Adrenal gland (tissue), 12 donors: ENCODE data around the gene TNS3. TPM values are rescaled to one million over a fixed set of nuclear protein-coding genes. Genes with fewer than 3 reads are reported as not detected.

Source experiments
- DNase-seq, 7 donors: peaks; one replicate each; pipeline ENCODE4 v3.0.0-alpha.2; 2019 to 2020
- H3K27ac ChIP-seq, 5 donors: fragments of 200-600 bp; sonication (generic) in 4 of 5; 1 replicate in 3 of 5; 2 replicates in 2 of 5; pipeline versions ENCODE4 v1.5.1 to v1.8.0; 2016 to 2020; ENCODE audit warnings: mild to moderate bottlenecking in 1 of 5
- H3K27me3 ChIP-seq: fragments of 200-600 bp; 2 replicates; pipeline ENCODE4 v1.8.0; 2021
- H3K36me3 ChIP-seq, 2 donors: fragments of 200-600 bp; replicated peaks in 1 of 2; 1 replicate in 1 of 2; 2 replicates in 1 of 2; pipeline versions ENCODE4 v1.5.1 to v1.8.0; 2018 to 2022
- H3K4me1 ChIP-seq, 2 donors: fragments of 200-600 bp; replicated peaks in 1 of 2; 1 replicate in 1 of 2; 2 replicates in 1 of 2; pipeline versions ENCODE4 v1.5.1 to v1.8.0; 2018 to 2021
- H3K4me3 ChIP-seq, 4 donors: fragments of 200-600 bp; sonication (generic) in 3 of 4; one replicate each; pipeline ENCODE4 v1.5.1; 2016 to 2018
- H3K9me3 ChIP-seq, 3 donors: fragments of 200-600 bp; sonication (generic) in 1 of 3; replicated peaks in 1 of 3; 1 replicate in 2 of 3; 2 replicates in 1 of 3; pipeline versions ENCODE4 v1.5.1 to v1.8.0; 2016 to 2021
- POLR2A ChIP-seq, 2 donors: fragments of 450-650 bp; IDR thresholded peaks; one replicate each; pipeline ENCODE4 v1.6.1; 2017; ENCODE audit warnings: antibody characterized with exemption in 2 of 2, mild to moderate bottlenecking in 2 of 2, moderate library complexity in 1 of 2
- WGBS, 4 donors: extraction: QIAGEN DNeasy Blood & Tissue Kit in 2 of 4; methylation state at CpG; one replicate each; pipeline versions ENCODE4 v1.1.5 to v1.1.7; 2013 to 2017; 5-methylcytosine and 5-hydroxymethylcytosine counted together
- intact Hi-C, 2 donors: fragments of 100-400 bp; cut with DNase I; formaldehyde crosslinking; loops; one replicate each; pipeline versions ENCODE4 v1.14.1 to v1.15.0; 2022 to 2023
- polyA plus RNA-seq, 3 donors: library from polyadenylated mRNA; stranded (reverse); fragments of 200-250 nt in 2 of 3; fragments of 350-450 nt in 1 of 3; fragmentation: Illumina TruSeq in 1 of 3; extraction: RNeasy Lipid Tissue Mini Kit (QIAGEN cat#74804) in 1 of 3; gene quantifications; one replicate each; pipeline ENCODE4 v1.2.3, GENCODE V29; 2013 to 2014
- total RNA-seq, 9 donors: library from RNA; depleted of rRNA in 4 of 9; stranded (reverse); fragments of >200 nt in 4 of 9; fragments of 120-200 nt in 1 of 9; fragmentation: NEBNext Ultra II Directional in 1 of 9; extraction: Animal tissue kit (Norgen Biotek cat#: 25700) in 1 of 9; gene quantifications; one replicate each; pipeline versions ENCODE4 v1.1.0 to v1.2.4, GENCODE V29; 2013 to 2023
- TF ChIP-seq, protein P1 (sequence below), 6 experiments: fragments of 450-650 bp in 4 of 6; fragments of 200-600 bp in 2 of 6; sonication (generic) in 1 of 6; IDR thresholded peaks; 1 replicate in 5 of 6; 2 replicates in 1 of 6; pipeline versions ENCODE4 v1.5.1 to v1.8.0; 2016 to 2021; ENCODE audit warnings: antibody characterized with exemption in 6 of 6, mild to moderate bottlenecking in 2 of 6, moderate library complexity in 1 of 6
- donor health status: healthy with polysubstance abuse.
- donor health status: Bipolar disorder and iron deficiency.
- donor health status: DM: yes; HTN: yes; CAD: no.
- donor health status: DM: no; HTN: no; CAD: no.
- donor health status: DM: no; HTN: no; CAD: no.
- donor health status: DM: yes; HTN: yes; CAD: no.

TNS3 gene
- total and polyA plus RNA-seq, 12 donors, result 21.0 to 188 (median 99.8) TPM

DNA sequence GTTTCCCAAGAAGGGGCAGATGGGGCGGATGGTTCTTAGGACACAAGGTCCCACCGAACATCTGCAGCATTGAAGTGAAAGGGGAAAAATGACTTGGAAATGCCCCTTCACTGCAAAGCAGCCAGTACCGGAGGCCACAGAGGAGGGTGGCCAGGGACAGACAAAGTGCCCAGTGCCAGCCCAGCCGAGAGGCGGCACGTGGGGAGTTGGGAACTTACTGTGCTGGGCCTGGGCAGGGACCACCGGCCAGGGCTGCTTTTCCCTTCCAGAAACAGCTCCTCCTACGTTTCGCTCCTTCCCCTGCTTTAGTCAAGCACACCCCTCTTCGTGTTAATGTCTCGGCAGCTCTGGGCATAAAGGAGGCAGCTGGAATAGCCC lies 129.2 kb downstream of the TNS3 start:
- peaks cover 26 to 65% of the 10 kb centered on the region in 2 donors for H3K4me1 ChIP-seq
- WGBS, 4 donors, result 66 to 75% (median 73%) methylated on average over 10 to 11 of the region's 11 CpGs
- intact Hi-C loops, result no loop called here

GRCh38 chr7:47452295-47452694 lies 129.6 kb downstream of the TNS3 start:
- intact Hi-C loops, result no loop called here
- Histone ChIP-seq H3K4me3 (peak overlapping the region in 1 of 4 donors; percentile 2), H3K36me3 (no peaks in the 10 kb centered on the region), H3K9me3 (no peaks in the 10 kb centered on the region), H3K27me3 (no peaks in the 10 kb centered on the region), H3K4me1 (peaks cover 27 to 65% of the 10 kb centered on the region in 2 donors), H3K27ac (peak overlapping the region in 4 of 5 donors; percentile 80 to 98 (median 92))
- no peak for DNase-seq
- 52 to 69% (median 61%) methylated on average over 3 of the region's 3 CpGs for WGBS, 4 donors
- TF ChIP-seq, protein P1, sequence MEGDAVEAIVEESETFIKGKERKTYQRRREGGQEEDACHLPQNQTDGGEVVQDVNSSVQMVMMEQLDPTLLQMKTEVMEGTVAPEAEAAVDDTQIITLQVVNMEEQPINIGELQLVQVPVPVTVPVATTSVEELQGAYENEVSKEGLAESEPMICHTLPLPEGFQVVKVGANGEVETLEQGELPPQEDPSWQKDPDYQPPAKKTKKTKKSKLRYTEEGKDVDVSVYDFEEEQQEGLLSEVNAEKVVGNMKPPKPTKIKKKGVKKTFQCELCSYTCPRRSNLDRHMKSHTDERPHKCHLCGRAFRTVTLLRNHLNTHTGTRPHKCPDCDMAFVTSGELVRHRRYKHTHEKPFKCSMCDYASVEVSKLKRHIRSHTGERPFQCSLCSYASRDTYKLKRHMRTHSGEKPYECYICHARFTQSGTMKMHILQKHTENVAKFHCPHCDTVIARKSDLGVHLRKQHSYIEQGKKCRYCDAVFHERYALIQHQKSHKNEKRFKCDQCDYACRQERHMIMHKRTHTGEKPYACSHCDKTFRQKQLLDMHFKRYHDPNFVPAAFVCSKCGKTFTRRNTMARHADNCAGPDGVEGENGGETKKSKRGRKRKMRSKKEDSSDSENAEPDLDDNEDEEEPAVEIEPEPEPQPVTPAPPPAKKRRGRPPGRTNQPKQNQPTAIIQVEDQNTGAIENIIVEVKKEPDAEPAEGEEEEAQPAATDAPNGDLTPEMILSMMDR (IDR thresholded peaks at IDR 0.05), result no peak

More for the DNA sequence above, 129.2 kb downstream of the TNS3 start:
- Histone ChIP-seq H3K4me3 (peak overlapping the region in 1 of 4 donors; percentile 2), H3K9me3 (no peaks in the 10 kb centered on the region), H3K27ac (peak overlapping the region; percentile 65 to 98 (median 87)), H3K36me3 (no peaks in the 10 kb centered on the region), H3K27me3 (no peaks in the 10 kb centered on the region)
- peak in 1 of 7 donors; percentile 39 for DNase-seq
- no peak for TF ChIP-seq POLR2A (IDR thresholded peaks at IDR 0.05)
- TF ChIP-seq, protein P1 (IDR thresholded peaks at IDR 0.05), result no peak

- peak overlapping the region in 1 of 4 donors; percentile 2 for H3K4me3 ChIP-seq
- intact Hi-C loops, result no loop called here
Measured at GRCh38 chr7:47451851-47452205, 130.1 kb downstream of the TNS3 start.

GRCh38 chr7:47449810-47450590 lies 131.9 kb downstream of the TNS3 start:
- intact Hi-C loops, result loop anchor here in 1 of 2 donors (10.0 kb wide), 1 partner anchor 125 kb away; no protein-coding TSS in a partner anchor
- 78 to 90% (median 87%) methylated on average over 7 to 11 of the region's 11 CpGs for WGBS, 4 donors
- TF ChIP-seq POLR2A (IDR thresholded peaks at IDR 0.05), result no peak
- TF ChIP-seq, protein P1 (IDR thresholded peaks at IDR 0.05), result no peak
- Histone ChIP-seq H3K9me3 (no peaks in the 10 kb centered on the region), H3K27me3 (no peaks in the 10 kb centered on the region), H3K36me3 (no peaks in the 10 kb centered on the region), H3K27ac (peak overlapping the region in 4 of 5 donors; percentile 36 to 98 (median 71)), H3K4me1 (peaks cover 40 to 83% of the 10 kb centered on the region in 2 donors), H3K4me3 (no peak overlapping the region)
- no peak for DNase-seq

More at GRCh38 chr7:47451851-47452205, 130.1 kb downstream of the TNS3 start:
- no peak for TF ChIP-seq POLR2A (IDR thresholded peaks at IDR 0.05)
- TF ChIP-seq, protein P1 (IDR thresholded peaks at IDR 0.05), result no peak
- Histone ChIP-seq H3K27ac (peak overlapping the region in 3 of 5 donors; percentile 80 to 98 (median 97)), H3K36me3 (no peaks in the 10 kb centered on the region), H3K27me3 (no peaks in the 10 kb centered on the region), H3K9me3 (no peaks in the 10 kb centered on the region), H3K4me1 (peaks cover 30 to 69% of the 10 kb centered on the region in 2 donors)
- DNase-seq, result no peak
- 43 to 70% (median 66%) methylated on average over 3 of the region's 3 CpGs for WGBS, 4 donors
